HG03354 (cell line): ENCODE data around the gene SAMD4B.
A peak's percentile ranks its signal among the peaks of the same experiment; 100 is the strongest.

Source experiments
- ATAC-seq: cut with Tn5 transposase; IDR thresholded peaks from one replicate; pipeline ENCODE4 v1.9.1; 2021; ENCODE audit warnings: mild to moderate bottlenecking; ENCODE audit not compliant: unreplicated experiment, poor library complexity, severe bottlenecking

The SAMD4B gene

DNA sequence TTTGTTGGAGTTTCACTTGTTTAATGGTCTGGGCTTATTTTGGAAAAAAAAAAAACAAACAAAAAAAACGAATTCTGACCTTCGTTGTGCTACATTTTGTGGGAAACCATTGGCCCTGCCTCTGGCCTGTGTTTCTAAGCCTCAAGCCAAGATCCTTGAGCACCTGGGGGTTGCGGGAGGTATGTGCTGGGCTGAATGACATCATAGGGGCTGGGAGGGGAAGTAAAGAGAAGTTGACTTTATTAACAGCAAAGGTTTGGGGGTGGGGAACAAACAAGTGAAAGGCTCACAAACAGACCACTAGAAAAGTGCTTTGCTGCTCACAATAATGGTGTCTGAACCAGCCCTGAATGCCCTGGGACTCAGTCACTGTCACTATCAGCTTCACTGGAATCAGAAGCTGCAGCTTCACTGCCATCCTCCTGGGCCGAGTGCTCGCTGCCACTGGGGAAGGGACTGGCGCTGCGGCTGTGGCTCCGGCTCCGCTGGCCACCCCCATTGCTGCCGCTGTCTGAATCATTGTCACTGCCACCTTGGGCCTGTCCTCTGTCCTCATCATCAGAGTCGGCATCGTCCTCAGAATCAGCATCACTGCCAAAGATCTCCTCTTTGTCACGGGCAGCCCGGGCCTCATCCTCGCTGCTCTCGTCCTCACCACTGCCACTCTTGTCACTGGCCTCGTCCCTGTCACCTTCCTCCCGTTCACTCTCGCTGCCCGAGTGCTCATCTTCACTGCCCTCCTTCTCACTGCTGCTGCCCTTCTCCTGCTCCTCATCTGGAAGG, 43.6 kb downstream of the SAMD4B start:
- ATAC-seq: no peak

GRCh38 chr19:39386557-39386956, 44.3 kb downstream of the SAMD4B start:
- ATAC-seq: no peak

DNA sequence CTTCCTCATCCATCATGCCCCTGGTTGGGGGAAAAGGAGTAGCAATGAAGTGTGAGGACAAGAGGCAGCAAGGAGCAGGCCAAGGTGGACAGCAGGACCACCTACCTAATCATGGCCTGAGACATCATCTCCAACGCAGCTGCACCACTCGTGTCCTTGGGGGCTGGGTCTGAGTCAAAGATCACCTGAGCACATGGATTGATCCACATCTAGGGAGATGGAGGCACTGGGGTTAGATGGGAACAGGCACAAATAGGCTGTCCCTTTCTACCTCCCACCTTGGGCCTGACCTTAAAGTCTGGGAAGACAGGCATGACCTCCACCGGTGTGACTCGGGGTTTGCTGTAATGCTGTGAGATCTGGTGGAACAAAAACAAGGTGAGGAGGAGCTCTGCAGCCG, 46.4 kb downstream of the SAMD4B start:
- ATAC-seq: no peak

GRCh38 chr19:39389631-39390414, 47.6 kb downstream of the SAMD4B start:
- no peak for ATAC-seq

DNA sequence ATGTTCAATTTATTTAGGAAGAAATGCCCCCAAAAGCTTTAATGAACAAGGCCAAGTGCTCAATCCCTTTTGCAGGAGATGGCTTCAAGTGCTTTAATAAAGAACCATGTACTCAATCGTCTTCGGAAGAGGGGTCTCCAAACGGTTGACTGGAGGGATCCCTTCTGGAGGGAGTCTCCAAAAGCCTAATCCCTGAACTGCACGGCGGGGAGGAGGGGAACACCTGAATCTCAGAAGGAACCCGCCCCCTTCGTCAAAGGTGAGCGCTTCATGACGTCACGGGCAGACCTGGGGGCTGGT, 48.2 kb downstream of the SAMD4B start:
- no peak for ATAC-seq

DNA sequence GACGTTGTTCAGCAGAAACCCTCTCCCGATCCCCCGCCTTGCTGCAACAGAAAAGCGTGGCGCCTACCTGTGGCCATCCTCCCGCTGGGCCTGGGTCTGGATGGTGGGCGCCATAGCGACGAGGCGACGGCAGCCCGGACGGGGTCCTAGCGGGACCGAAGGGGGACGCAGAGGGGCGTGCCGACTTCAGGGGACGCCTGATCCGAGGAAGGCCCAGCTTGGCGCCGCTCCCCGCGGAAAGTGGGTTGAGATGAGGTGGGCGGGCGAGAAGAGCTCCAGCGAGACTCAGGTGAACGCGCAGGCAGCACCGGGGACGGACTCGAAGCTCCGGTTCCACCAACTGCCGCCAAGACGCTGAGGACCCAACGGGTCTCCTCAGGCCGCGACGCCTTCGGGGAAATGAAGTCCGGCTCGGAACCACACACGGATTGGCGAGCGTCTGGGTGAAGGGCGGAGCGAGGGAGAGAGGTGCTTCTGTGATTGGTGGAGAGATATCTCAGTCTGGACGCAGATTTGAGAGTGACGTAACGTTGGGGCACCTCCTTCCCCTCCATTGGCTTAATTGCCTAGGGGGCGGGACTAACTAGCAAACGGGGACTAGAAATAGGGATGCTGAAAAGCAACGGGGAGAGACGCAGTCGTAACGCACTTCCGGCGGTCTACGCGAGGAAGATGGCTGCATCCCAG, 48.7 kb downstream of the SAMD4B start, which contains the start of the genes MED29 and PAF1:
TSS of gene MED29 (plus strand) at position 628 of the 687 bp plus-strand sequence. CDS start at position 673, 45 bp downstream.
TSS of gene PAF1 (minus strand) at position 356 of the 687 bp plus-strand sequence. CDS start at position 114, 242 bp downstream.
- ATAC-seq: peak; percentile 91

GRCh38 chr19:39397360-39398296, 55.4 kb downstream of the SAMD4B start:
- peak; percentile 50 for ATAC-seq

GRCh38 chr19:39398297-39398864, 56.2 kb downstream of the SAMD4B start:
- ATAC-seq: no peak

DNA sequence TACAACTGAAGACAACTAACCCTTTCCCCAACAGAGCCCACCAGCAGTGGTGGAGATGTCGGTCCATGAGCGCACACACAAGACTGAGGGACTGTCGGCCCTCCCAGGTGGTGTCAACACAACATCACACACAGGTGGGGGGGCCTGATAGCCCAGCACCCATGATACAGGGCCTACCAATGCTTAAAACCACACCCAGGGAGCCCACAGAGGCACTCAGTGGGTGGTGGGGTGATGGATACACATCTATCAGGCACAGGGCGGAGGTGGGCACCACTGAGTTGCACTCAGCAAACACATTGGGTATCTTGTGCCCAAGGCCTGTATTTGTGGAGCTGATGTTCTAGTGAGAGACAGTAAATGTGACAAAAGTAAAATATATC, 57.4 kb downstream of the SAMD4B start:
- no peak for ATAC-seq

DNA sequence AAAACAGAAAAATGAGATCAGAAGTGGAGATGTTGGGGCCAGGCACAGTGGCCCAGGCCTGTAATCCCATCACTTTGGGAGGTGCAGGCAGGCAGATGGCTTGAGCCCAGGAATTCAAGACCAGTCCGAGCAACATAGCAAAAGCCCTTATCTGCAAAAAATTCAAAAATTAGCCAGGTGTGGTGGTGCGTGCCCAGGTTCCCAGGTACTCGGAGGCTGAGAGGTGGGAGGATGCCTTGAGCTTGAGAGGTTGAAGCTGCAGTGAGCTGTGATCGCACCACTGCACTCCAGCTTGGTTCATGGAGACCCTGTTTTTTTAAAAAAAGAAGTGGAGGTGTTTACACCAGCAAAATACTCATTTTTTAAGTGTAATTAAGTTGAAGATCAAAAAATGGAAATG, 57.8 kb downstream of the SAMD4B start:
- no peak for ATAC-seq

DNA sequence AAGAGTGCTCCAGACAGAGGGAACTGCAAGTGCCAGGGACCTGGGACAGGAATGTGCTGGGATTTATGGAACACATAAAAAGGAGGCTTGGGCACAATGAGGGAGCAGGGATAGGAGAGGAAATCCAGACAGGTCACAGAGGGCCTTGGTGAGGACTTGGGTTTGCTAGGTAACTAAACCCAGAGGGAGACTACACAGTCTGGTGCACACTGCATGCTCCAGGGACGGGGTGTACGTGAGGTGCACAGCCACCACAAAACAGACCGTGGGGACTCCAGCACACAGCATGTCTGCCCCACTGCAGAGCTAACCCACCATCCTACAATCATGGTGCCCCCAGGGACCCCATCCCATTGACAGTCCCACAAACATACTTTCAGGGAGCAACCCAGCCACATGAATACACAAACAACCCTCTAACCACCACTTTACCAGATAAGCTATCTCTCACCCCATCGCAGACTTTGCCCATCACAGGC, 58.9 kb downstream of the SAMD4B start:
- no peak for ATAC-seq

- no peak for ATAC-seq
These were observed 59.5 kb downstream of the SAMD4B start for GRCh38 chr19:39401549-39402345.

- peak; percentile 24 for ATAC-seq
These were observed 60.4 kb downstream of the SAMD4B start for GRCh38 chr19:39402346-39403300.

DNA sequence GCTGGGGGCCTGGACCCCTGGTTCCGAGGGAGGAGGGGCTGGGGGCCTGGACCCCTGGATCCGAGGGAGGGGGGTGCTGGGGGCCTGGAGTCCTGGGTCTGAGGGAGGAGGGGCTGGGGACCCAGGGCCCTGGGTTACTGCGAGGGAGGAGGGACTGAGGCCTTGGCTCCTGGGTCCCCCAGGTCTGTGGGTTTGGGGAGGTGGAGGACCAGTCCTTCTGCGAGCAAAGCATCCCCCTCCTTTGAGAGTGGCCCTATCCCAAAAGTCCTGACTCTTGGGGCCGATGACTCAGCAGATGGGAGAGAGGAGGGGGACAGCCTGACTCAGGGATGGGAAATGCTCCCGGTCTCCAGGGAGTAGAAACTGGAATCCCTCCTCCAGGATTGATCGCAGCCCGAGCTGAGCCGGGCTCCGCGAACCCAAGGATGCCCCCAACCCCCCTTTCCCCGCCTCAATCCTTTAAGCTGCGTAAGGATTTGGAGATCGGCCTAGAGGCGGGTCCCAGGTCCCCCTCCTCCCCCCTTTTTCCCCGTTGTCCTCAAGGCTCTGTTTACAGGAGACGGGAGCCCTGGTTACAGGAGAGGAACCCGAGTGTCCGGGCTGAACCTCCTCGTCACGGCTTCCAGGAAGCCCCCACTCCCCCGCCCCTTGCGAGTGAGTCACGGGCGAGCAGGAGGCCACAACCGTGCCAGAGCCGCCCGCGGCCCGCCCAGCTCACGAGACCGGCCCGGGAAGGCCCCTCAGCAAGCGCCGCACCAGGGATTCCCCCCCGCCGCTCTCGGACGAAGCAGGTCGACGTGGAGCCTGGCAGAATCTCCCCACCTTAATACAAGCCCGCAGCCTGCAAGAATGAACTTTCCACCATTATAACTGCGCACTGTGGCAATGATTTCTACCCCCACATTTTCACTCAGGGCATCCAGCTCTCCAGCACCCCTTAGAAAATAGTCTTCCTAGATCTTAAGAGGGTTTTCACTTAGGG, 61.4 kb downstream of the SAMD4B start:
- ATAC-seq: peak; percentile 32

- ATAC-seq: no peak
These were observed 63.2 kb downstream of the SAMD4B start for GRCh38 chr19:39405261-39405957.
